Ureter (tissue), 1 donor: Measurements from ENCODE around the gene SRMS. TPM values are rescaled to one million over a fixed set of nuclear protein-coding genes. Genes with fewer than 3 reads are reported as not detected.

Experiments
- DNase-seq: peaks from one replicate; pipeline ENCODE4 v3.0.0-alpha.2; 2020; ENCODE audit warnings: low spot score
- total RNA-seq: library from RNA; stranded (reverse); gene quantifications from one replicate; pipeline ENCODE4 v1.2.4, GENCODE V29; 2023
- donor health status: DM: yes; HTN: yes; CAD: no.

The SRMS gene
- total RNA-seq = 0.26 TPM

DNA sequence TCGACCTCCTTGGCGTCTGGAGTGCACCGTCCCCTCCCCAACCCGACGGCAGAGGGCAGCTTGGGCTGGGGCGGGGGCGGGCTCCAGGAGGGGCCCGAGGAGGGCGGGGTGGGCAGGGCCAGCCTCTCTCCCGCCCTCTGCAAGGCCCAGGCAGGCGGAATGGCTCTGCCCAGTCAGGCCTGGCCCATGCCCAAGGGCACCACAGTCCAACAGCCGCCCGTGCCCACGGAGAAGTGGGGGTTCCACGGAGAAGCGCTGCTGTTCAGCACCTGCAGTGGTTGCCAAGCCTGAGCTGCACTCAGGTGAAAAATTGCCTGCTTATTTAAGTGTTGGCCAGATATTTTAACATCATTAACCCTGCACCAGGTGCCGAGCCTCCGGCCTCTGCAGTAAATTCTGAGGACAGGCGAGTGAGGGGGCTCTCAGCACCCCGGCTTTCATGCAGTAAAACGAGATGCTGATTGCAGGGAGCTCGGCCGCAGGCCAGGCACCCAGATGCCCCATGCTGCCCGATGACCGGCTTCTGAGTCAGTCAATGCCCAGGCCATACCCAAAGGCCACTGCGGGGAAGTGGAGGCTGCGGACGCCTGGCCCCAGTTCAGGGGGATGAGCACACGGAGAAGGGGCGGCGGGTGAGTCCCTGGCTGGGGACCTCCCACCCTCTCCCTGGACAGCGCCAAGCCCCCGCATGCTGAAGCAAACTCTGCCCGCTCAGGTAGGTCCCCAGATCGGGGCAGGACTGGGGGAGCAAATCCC is at the start of gene SRMS:
Gene SRMS, minus strand, starts transcription at position 25 of the 756 bp plus-strand sequence. CDS start 286 bp downstream, outside the sequence.
- DNase-seq = no peak

- no peak for DNase-seq
Measured at GRCh38 chr20:63596423-63596822, 48.9 kb upstream of the SRMS start.

GRCh38 chr20:63595416-63596127 is 48.0 kb upstream of the SRMS start:
- DNase-seq = no peak

- DNase-seq = no peak
Measured at GRCh38 chr20:63594043-63594561, 46.6 kb upstream of the SRMS start.

- no peak for DNase-seq
Measured at GRCh38 chr20:63592661-63593060, 45.1 kb upstream of the SRMS start.

- DNase-seq = no peak
Measured at GRCh38 chr20:63591786-63592355, 44.3 kb upstream of the SRMS start.

DNA sequence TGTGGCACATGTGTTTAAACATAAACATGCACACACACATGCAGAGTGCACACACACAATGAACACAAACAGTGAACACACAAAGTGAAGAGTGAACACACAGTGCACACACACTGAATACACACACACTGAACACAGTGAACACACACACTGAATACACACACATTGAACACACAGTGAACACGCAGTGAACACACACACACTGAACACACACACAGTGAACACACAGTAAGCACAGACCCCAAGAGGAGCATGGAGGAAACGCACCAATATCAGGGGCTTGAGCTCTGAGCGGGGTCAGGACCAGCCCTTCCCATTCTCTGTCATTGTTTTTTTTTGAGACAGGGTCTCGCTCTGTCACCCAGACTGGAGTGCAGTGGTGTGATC is 43.6 kb upstream of the SRMS start:
- DNase-seq = no peak

DNA sequence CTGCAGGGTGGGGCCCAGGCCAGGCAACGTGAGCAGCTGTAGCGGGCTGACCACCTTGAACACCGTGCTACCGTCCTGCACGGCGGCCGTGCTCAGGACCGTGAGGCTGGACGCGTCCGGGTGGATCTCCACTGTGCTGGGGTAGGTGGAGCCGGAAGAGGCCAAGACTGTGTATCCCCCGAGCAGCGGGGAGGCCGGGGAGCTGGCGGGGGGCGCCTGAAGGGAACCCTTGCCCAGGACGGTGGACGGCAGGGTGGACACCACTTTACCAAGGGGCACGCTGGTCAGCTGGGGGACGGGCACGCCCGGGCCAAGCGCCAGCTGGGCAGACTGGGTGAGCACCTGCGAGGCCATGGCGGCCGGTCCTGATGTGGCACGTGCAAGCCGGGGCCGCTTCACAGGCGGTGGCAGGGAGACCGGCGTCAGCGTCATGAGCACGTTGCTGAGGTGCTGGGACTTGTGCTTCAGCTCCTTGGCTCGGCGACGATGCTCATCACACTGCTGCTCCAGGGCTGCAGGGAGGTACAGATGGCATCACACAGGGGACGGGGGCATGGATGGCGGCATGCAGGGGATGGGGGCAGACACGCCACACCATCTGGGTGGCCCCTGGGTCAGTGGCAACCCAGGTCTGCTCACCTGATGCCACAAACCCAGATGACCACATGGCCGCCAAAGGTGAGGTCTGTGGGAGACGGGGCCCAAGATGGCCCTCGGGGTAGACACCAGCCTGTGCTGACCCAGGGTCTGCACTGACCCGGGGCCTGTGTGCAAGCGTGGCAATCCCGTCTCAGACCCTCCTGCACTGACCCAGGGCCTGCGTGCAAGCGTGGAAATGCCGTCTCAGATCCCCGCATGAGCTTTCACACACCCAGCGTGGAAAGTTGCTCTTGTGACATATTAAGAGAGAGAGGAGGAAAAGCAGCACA is 42.9 kb upstream of the SRMS start:
- DNase-seq = no peak

GRCh38 chr20:63589261-63590217 is 42.0 kb upstream of the SRMS start:
- DNase-seq = no peak

DNA sequence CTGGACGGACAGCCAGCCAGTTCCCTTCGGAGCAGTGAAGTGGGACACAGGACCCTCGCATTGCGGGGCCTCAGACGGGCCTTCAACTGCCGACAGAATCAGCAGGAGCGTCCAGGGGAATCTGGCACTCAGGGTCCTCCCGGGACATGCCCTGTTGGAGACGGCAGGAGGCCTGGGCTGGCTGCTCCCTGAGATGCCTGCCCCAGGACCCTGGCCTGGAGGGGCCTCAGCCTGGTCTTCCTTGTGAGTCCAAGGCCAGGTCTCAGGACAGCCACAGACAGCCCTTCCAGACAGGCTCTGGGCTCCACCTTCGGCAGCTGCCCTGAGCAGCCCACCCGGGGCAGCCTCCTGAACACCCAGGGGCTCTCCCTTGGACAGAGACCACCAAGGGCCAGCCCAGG is 41.1 kb upstream of the SRMS start:
- DNase-seq = no peak

- DNase-seq = no peak
Measured at GRCh38 chr20:63587776-63588591, 40.4 kb upstream of the SRMS start.

DNA sequence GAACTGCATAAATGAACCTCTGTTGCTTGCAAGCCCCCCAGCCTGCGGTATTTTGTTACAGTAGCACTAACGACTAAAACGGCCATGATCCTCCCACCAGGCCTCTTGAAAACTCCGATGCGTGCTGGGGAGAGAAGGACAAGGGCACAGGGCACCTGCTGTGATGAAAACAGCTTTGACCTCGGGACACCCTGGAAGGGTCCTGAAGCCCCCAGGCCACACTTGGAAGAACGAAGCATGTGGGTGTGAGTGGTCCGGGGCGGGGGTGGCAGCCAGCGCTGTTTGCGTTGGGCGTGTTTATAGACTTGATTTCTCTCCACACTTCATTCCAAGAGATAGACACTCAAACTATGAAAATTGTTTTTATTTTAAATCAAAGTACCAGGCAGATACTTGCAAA is 39.7 kb upstream of the SRMS start:
- no peak for DNase-seq

- no peak for DNase-seq
Measured at GRCh38 chr20:63586797-63587196, 39.2 kb upstream of the SRMS start.

DNA sequence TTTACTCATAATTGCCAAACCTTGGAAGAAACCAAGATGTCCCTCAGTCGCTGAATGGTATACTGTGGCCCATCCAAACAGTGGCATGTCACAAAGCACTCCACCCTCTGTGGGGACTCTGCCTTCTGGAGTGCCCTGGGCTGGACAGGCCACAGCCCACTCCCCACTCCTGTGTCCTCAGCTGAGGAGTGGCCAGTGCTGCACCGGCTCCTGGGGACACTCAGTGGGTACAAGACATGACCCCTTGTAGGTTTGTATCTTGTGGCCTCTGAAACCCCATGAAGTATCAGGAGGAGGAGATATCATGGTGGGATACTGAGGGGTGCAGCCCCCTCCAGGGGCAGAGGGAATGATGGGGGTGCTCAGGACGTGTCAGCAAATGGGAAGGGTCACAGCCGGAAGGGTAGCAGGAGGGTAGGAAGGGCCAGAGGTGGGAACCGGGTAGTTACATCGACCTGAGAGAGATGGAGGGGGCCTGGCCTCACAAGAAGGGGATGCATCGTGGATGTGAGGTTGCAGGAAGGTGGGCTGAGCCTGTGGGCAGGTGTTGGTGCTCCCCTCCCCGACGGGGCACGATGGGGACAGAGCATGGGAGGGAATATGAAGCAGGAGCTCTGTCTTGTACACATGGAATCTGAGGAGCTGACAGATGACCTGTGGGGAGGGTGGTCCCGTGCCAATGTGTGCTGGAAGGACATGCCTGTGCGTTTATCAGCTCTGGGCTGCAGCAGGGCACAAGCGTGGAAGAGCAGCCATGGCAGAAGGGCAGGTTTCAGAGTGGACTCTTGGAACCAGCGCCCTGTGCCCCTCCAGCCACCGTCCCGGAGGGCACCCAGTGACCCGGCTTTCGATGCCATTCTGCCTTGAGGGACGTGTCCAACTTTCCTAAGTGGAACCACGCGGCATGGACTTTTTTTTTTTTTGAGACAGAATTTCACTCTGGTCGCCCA is 38.3 kb upstream of the SRMS start:
- no peak for DNase-seq

DNA sequence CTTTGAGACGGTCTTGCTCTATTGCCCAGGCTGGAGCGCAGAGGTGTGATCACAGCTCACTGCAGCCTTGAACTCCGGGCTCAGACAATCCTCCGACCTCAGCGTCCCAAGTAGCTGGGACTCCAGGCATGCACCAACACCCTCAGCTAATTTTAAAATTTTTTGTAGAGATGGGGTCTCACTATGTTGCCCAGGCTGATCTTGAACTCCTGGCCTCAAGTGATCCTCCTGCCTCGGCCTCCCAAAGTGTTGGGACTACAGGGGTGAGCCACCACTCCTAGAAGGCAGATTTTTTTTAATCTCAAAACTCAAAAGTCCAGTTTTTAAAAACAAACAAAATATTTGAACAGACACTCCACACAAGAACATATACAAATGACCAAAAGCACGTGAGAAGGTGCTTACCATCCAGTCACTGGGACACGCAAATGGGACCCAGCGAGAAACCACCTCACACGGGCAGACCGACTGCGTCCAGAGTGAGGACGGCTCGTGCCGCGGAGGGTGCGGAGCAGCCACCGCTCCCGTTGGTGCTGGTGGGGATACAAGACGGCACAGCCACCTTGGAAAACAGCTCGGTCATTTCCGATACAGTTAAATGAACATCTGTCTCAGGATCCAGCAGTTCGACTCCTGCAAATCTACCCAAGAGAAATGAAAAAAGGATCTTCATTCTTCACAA is 35.0 kb upstream of the SRMS start:
- DNase-seq = no peak

DNA sequence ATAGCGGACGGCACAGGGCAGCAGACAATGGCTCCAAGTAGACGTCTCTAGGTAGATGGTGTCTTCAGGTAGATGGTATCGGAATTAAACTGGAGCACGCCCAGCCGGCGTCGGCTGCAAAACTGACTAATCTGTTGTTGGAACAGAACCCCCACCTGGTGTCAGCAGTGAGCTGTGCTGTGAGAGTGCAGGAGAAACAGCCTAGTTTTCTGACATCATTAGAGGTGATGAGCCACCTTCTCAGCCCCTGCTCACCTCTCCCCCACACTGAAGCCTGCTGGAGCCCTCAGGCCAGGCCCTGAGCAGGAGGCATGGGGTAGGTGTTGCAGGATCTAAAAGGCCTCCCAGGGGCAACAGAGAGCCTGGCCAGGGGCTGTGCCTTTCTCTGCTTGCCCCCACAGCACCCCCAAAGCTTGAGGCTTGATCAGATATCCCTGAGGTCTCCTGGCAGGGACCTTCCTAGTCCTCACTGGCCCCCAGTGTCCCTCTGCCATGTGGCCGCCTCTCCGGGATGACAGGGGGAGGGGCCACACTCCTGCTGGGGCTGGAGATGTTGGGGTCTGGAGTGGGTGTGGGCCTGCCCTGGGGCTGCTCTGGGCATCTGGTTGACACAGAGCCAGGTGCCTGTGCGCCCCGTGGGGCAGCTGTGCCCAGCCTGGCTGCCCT is 33.4 kb upstream of the SRMS start:
- no peak for DNase-seq

DNA sequence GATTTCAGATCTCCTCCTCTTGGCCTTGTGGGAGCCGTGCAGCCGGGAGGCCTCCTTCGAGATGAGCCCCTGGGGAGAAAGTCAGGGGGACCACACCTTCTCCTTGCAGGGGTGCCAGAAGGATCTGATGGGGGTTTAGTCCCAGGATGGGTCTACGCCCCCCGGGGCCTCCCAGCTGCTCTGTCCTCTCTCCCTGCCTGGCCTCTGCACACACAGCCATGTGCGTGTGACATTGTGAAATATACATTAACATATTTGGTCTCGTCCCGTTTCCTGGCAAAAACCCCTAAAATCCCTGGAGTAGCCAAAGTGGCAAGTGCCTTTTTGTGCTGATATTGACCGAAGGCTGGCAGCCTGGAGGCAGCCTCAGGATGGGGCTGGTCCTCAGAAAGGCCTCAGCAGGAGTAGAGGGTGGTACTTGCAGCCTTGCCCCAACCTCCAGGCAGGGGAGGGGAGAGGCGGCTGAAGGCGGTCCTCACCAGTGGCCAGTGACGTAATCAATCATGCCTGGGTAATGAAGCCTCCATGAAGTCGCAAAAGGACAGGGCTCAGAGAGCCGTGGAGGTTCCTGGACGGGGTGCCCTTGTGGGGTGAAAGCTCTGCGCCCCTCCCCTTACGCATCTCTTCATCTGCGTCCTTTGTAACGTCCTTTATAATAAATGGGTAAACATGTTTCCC is 31.6 kb upstream of the SRMS start:
- DNase-seq = no peak
